Sigmoid colon (tissue), 4 donors: ENCODE results near the gene CLCN5.

Experiments
- CTCF ChIP-seq, 4 experiments: fragments of 450-650 bp in 3 of 4; fragments of 200-600 bp in 1 of 4; IDR thresholded peaks; one replicate each; pipeline ENCODE4 v1.5.1; 2016 to 2019; ENCODE audit warnings: antibody characterized with exemption in 4 of 4, mild to moderate bottlenecking in 3 of 4, moderate library complexity in 2 of 4
- EP300 ChIP-seq, 4 donors: sonication (generic); formaldehyde crosslinking; IDR thresholded peaks; one replicate each; pipeline ENCODE4 v1.6.1; 2017; ENCODE audit warnings: antibody characterized with exemption in 4 of 4
- POLR2AphosphoS5 ChIP-seq, 4 donors: sonication (generic); formaldehyde crosslinking; IDR thresholded peaks; one replicate each; pipeline ENCODE4 v1.6.1; 2017; ENCODE audit warnings: antibody characterized with exemption in 4 of 4

DNA sequence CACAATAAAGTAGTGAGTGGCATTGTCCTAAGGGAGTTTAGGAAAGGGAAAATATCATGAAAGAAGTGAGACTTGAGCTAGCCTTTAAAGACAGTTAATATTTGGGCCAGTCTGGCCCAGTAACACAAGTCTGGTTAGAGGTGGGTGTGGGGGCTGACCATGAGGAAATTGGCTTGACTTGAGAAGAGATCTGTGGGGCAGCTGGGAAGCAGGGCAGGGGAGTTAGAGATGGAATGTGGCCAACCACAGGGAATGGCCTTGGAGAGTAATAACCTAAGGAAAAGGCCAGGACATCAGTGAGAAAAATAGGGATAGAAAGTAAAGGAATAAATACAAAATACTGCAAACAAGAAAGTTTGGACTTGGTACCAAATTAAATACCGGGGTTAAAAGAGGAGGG is 71.3 kb downstream of the CLCN5 start:
- no peak for TF ChIP-seq CTCF (IDR thresholded peaks at IDR 0.05)
- no peak for TF ChIP-seq EP300 (IDR thresholded peaks at IDR 0.05)
- no peak for TF ChIP-seq POLR2AphosphoS5 (IDR thresholded peaks at IDR 0.05)
